ENCODE results near the gene NCAM2.

GRCh38 chr21:21231913-21232312 lies 233.7 kb downstream of the NCAM2 start:
- no peak for TF ChIP-seq CTCF (IDR thresholded peaks at IDR 0.05 in 8 of 11, conservative IDR thresholded peaks at IDR 0.05 in 3 of 11)
- TF ChIP-seq POLR2AphosphoS5 (IDR thresholded peaks at IDR 0.05) = no peak
